ENCODE data around the gene DIO2. TPM values are rescaled to one million over a fixed set of nuclear protein-coding genes. Genes with fewer than 3 reads are reported as not detected.

Gene DIO2
- total and polyA plus RNA-seq, 10 donors = 0.06 to 6.3 (median 0.39) TPM; not detected in 2

GRCh38 chr14:80150301-80150700 is 61.0 kb downstream of the DIO2 start:
- 61 to 86% (median 67%) methylated on average over 1 of the region's 1 CpG for WGBS, 5 donors
- intact Hi-C loops (cut with DNase I; ENCODE audit: low total_unique reads) = no loop called here
- DNase-seq = no peak

More at GRCh38 chr14:80150301-80150700, 61.0 kb downstream of the DIO2 start:
- Histone ChIP-seq H3K4me3 (no peak overlapping the region), H3K27me3 (replicated peaks in 1 of 7) (no peaks in the 10 kb centered on the region), H3K4me1 (no peaks in the 10 kb centered on the region), H3K9me3 (peaks cover 0 to 5% (median 0%) of the 10 kb centered on the region in 8 donors), H3K27ac (no peak overlapping the region), H3K36me3 (no peaks in the 10 kb centered on the region)
- TF ChIP-seq POLR2A (IDR thresholded peaks at IDR 0.05) (no peak), CTCF (IDR thresholded peaks at IDR 0.05 in 8 of 11, conservative IDR thresholded peaks at IDR 0.05 in 3 of 11) (no peak), POLR2AphosphoS5 (IDR thresholded peaks at IDR 0.05) (no peak)

Data from spleen (tissue), 11 donors.